ENCODE results near the gene CROCC2.

- TF ChIP-seq CTCF (IDR thresholded peaks at IDR 0.05) (no peak), POLR2A (IDR thresholded peaks at IDR 0.05) (no peak)
Observed at GRCh38 chr2:240872317-240873097, 33.6 kb upstream of the CROCC2 start.
